Measurements from ENCODE around the gene PKN1. TPM values are rescaled to one million over a fixed set of nuclear protein-coding genes. Genes with fewer than 3 reads are reported as not detected.
A peak's percentile ranks its signal among the peaks of the same experiment; 100 is the strongest.

Gene PKN1
- total RNA-seq, 4 donors from 2014 or later = 56.2 to 129 (median 82.4) TPM

DNA sequence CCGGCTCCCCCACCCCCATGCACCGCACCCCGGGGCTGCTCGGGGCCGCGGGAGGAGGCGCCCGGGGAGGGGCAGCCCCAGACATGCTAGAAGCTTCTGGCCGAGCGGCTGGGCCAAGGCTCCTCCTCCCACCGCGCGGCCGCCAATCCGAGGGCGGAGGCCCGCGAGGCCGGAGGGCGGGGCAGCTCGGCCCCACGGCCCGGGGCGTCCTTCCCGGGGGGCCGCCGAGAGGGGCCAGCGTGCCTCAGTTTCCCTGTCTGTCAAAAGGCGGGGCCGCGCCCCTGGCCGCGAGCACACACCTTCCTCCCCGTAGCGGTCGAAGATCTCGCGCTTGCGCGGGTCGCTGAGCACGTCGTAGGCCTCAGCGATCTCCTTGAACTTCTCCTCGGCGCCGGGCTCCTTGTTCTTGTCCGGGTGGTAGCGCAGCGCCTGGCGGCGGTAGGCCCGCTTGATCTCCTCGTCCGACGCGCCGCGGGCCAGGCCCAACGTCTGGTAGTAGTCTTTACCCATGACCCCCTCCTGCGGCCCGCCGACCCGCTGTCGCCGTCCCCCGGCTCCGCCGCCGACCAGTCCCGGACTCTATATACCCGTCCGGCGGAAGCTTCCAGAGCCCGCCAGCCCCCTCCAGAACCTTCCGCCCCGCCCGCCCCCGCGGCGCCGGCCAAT, 84.9 kb downstream of the PKN1 start, which contains the start of gene DNAJB1:
TSS of gene DNAJB1 (minus strand) at position 558 of the 666 bp plus-strand sequence. CDS start at position 510, 48 bp downstream.
- H3K36me3 ChIP-seq = no peaks in the 10 kb centered on the region
- peaks cover 0 to 6% of the 10 kb centered on the region in 2 donors for H3K4me1 ChIP-seq
- DNase-seq = peak; percentile 76 to 87
- intact Hi-C loops (cut with DNase I; ENCODE audit: low total_unique reads) = no loop called here
- peak within 1 kb of the TSS; percentile 99 to 100 for H3K27ac ChIP-seq
- H3K27me3 ChIP-seq = no peaks in the 10 kb centered on the region
- TF ChIP-seq, protein P1, sequence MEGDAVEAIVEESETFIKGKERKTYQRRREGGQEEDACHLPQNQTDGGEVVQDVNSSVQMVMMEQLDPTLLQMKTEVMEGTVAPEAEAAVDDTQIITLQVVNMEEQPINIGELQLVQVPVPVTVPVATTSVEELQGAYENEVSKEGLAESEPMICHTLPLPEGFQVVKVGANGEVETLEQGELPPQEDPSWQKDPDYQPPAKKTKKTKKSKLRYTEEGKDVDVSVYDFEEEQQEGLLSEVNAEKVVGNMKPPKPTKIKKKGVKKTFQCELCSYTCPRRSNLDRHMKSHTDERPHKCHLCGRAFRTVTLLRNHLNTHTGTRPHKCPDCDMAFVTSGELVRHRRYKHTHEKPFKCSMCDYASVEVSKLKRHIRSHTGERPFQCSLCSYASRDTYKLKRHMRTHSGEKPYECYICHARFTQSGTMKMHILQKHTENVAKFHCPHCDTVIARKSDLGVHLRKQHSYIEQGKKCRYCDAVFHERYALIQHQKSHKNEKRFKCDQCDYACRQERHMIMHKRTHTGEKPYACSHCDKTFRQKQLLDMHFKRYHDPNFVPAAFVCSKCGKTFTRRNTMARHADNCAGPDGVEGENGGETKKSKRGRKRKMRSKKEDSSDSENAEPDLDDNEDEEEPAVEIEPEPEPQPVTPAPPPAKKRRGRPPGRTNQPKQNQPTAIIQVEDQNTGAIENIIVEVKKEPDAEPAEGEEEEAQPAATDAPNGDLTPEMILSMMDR (IDR thresholded peaks at IDR 0.05) = peak in 1 of 4 experiments; percentile 7
- peak; percentile 94 to 96 for TF ChIP-seq POLR2A (IDR thresholded peaks at IDR 0.05)
- H3K9me3 ChIP-seq = no peaks in the 10 kb centered on the region
- H3K4me3 ChIP-seq = peak within 1 kb of the TSS; percentile 78 to 100

GRCh38 chr19:14519245-14519859, 86.2 kb downstream of the PKN1 start:
- peak overlapping the region; percentile 99 to 100 for H3K27ac ChIP-seq

GRCh38 chr19:14519860-14520407, 86.8 kb downstream of the PKN1 start:
- TF ChIP-seq POLR2A (IDR thresholded peaks at IDR 0.05) = no peak
- TF ChIP-seq, protein P1 (IDR thresholded peaks at IDR 0.05) = no peak
- no peaks in the 10 kb centered on the region for H3K27me3 ChIP-seq
- H3K9me3 ChIP-seq = no peaks in the 10 kb centered on the region
- peak overlapping the region; percentile 99 to 100 for H3K27ac ChIP-seq
- no peaks in the 10 kb centered on the region for H3K36me3 ChIP-seq
- H3K4me3 ChIP-seq = no peak overlapping the region
- peaks cover 0 to 6% of the 10 kb centered on the region in 2 donors for H3K4me1 ChIP-seq
- DNase-seq = no peak
- intact Hi-C loops (cut with DNase I; ENCODE audit: low total_unique reads) = no loop called here

More at GRCh38 chr19:14519245-14519859, 86.2 kb downstream of the PKN1 start:
- DNase-seq = no peak
- Histone ChIP-seq H3K4me1 (peaks cover 0 to 6% of the 10 kb centered on the region in 2 donors), H3K4me3 (no peak overlapping the region), H3K9me3 (no peaks in the 10 kb centered on the region), H3K36me3 (no peaks in the 10 kb centered on the region), H3K27me3 (no peaks in the 10 kb centered on the region)
- TF ChIP-seq, protein P1 (IDR thresholded peaks at IDR 0.05) = no peak
- no peak for TF ChIP-seq POLR2A (IDR thresholded peaks at IDR 0.05)
- intact Hi-C loops (cut with DNase I; ENCODE audit: low total_unique reads) = no loop called here

- TF ChIP-seq, protein P1 (IDR thresholded peaks at IDR 0.05) = no peak
- TF ChIP-seq POLR2A (IDR thresholded peaks at IDR 0.05) = no peak
- Histone ChIP-seq H3K4me3 (no peak overlapping the region), H3K9me3 (no peaks in the 10 kb centered on the region), H3K36me3 (no peaks in the 10 kb centered on the region), H3K27me3 (no peaks in the 10 kb centered on the region), H3K27ac (no peak overlapping the region), H3K4me1 (peaks cover 0 to 6% of the 10 kb centered on the region in 2 donors)
- intact Hi-C loops (cut with DNase I; ENCODE audit: low total_unique reads) = no loop called here
- DNase-seq = no peak
These were observed 87.4 kb downstream of the PKN1 start for GRCh38 chr19:14520543-14520942.

Small RNA genes within 50 kb of the gene (small RNA-seq; reads per million reads assigned to genes)
- gene SNRPGP15 = not detected

Other genes starting within 250 kb of the PKN1 start
- 10 to 100 TPM in 2 of 4 donors, 1 to 10 TPM in 2; 2.4 to 64.0 (median 20.7) TPM for gene ADGRL1, start 227.1 kb upstream of the PKN1 start, total RNA-seq
- 100 to 1,000 TPM in 1 of 4 donors, 10 to 100 TPM in 3; 32.1 to 217 (median 57.7) TPM for gene ADGRE5, start 51.9 kb upstream of the PKN1 start, total RNA-seq
- gene DDX39A, start 14.0 kb upstream of the PKN1 start, total RNA-seq = 10 to 100 TPM; 41.3 to 91.2 (median 52.8) TPM
- gene PTGER1, start 42.0 kb downstream of the PKN1 start, total RNA-seq = 1 to 10 TPM in 1 of 4 donors, under 1 TPM in 1, not detected in 2; 0.30 to 1.2 TPM
- gene GIPC1, start 62.8 kb downstream of the PKN1 start, total RNA-seq = 10 to 100 TPM; 14.1 to 70.0 (median 36.3) TPM
- gene DNAJB1, start 85.1 kb downstream of the PKN1 start, total RNA-seq = 10 to 100 TPM; 10.2 to 66.9 (median 40.6) TPM
- 10 to 100 TPM in 3 of 4 donors, 1 to 10 TPM in 1; 4.6 to 68.2 (median 33.9) TPM for gene TECR, start 96.3 kb downstream of the PKN1 start, total RNA-seq
- gene NDUFB7, start 138.8 kb downstream of the PKN1 start, total RNA-seq = 100 to 1,000 TPM; 119 to 543 (median 221) TPM
- gene CLEC17A, start 149.8 kb downstream of the PKN1 start, total RNA-seq = under 1 TPM in 1 of 4 donors, not detected in 3; 0.55 TPM
- under 1 TPM in 1 of 4 donors, not detected in 3; 0.14 TPM for gene ADGRE3, start 241.5 kb downstream of the PKN1 start, total RNA-seq

Measured in uterus (tissue), 4 donors.